DMS 273 treated with DMSO at 0.1 percent for 48 hours (cell line): Measurements from ENCODE around the gene PRKCE.
"Not testable (repeated sequence)": the region's sequence is repeated elsewhere in the genome, so short reads cannot be mapped to it uniquely, and the experiment has no call there.

Experiments used
- DNase-seq: peaks from one replicate; lab custom pipeline; 2025; lab: John Stamatoyannopoulos, UW

PRKCE gene

GRCh38 chr2:45669032-45669486 lies 17.6 kb downstream of the PRKCE start:
- DNase-seq: no peak

DNA sequence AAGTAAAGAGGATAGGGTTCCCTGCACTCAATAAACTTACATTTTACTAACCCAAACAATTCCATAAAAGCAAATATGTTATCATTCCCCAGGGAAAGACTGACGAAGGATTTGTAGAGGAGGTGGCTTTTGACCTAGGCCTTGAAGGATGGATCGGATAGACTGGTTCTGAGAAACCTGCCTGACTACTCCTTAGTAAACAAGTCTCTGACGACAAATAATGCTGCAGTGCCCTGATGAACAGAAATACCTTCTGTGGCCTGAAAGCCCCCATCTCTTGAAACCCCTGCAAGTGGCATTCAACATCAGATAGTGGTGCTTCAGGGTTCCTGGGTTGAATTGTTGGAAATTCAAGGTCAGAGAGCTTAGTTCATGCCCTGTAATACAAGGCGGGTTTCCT lies 19.2 kb downstream of the PRKCE start:
- DNase-seq: no peak

DNA sequence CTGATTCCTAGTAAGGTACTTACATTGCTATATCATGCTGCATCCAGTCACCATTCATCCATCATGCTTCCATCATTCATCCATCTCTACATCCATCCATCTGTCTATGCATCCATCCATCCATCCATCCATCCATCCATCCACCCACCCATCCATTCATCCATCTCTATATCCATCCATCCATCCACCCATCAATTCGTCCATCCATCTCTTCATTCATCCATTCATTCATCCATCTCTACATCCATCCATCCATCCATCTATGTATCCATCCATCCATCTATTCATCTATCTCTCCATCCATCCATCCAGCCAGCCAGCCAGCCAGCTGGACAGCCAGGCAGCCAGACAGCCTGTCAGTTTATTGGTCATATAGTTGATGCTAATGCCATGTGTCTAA lies 20.7 kb downstream of the PRKCE start:
- DNase-seq: no peak

- no peak for DNase-seq
Measured at GRCh38 chr2:45674035-45674816, 22.8 kb downstream of the PRKCE start.

GRCh38 chr2:45675263-45675812 lies 23.9 kb downstream of the PRKCE start:
- peak; percentile 66 for DNase-seq

GRCh38 chr2:45676088-45676487 lies 24.6 kb downstream of the PRKCE start:
- no peak for DNase-seq

- no peak for DNase-seq
Measured at GRCh38 chr2:45678791-45679348, 27.4 kb downstream of the PRKCE start.

- DNase-seq: no peak
Measured at GRCh38 chr2:45680351-45680967, 29.0 kb downstream of the PRKCE start.

- DNase-seq: no peak
Measured at GRCh38 chr2:45681675-45682074, 30.2 kb downstream of the PRKCE start.

- no peak for DNase-seq
Measured at GRCh38 chr2:45683292-45683691, 31.8 kb downstream of the PRKCE start.

DNA sequence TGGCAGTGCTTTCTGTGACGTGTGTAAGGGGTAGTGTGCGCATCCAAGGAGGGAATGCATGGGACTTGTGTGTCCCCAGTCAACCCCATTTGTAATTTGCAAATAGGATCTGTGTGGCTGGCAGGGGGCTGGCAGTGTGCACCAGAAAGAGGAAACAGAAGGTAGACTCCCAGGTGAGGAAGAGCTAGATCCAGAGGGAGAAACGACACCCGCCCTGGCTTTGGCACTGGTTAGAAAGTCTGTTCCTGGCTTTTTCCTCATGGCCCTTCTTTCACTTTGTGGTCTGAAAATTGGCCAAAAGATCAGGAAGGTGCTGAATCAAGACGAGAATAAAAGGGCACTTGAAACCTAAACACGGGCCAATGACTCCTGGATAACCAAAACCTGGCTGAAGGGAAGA lies 33.3 kb downstream of the PRKCE start:
- DNase-seq: no peak

GRCh38 chr2:45685260-45685659 lies 33.8 kb downstream of the PRKCE start:
- no peak for DNase-seq

- DNase-seq: no peak
Measured at GRCh38 chr2:45687964-45688363, 36.5 kb downstream of the PRKCE start.

DNA sequence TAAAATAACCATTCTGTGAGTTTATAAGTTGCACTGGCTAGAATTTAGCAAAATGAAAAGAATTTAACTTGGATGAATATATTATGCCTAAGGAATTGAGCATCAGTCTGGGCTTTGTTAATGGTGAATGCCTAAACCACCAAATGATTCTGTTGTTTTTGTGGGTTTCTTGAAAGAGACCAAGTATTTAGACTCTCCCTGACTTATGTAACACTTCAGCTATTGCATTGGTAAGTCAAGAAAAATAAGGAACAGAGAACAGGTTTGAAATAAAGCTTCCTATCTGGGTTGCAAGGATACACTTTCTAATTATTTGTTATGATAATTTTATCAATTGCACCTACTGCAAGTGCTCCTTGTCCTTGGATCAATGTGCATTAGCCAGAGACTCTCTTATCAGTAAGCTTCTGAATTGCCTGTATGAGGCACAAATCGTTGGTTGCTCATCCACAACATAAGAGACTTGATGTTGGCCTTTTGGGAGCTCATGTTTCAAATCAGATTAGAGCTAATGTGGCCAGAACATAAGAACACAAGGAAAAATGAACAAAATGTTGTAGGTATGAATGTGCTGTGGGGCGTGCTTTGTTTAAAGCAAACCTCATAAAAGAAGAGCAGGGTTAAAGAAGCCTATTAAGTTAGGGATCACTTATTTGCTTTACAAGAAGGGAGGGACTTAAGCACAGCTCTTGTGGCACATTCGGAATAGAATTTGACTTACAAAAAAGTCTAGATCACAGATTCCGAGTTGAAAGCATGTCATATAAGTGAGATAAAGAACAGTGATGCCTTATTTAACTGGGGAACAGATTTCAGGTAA lies 37.2 kb downstream of the PRKCE start:
- no peak for DNase-seq

DNA sequence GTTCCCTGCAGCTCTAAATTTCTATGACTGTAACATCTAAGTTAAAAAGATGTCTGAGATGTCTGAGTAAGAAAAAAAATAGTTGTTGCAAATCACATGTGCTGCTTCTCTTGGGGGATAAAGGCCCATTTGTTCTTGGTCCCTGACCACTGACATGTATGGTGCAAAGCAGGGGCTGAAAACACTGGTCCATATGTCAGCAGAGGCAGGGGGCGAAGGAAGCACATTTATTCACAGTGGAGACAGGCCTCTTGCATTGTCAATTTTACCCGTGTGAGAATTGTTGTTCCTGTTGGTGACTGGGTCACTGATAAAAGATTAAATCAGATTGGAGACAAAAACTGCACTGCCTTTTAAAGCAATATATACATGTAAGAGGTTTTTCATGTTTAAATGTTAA lies 38.8 kb downstream of the PRKCE start:
- no peak for DNase-seq

DNA sequence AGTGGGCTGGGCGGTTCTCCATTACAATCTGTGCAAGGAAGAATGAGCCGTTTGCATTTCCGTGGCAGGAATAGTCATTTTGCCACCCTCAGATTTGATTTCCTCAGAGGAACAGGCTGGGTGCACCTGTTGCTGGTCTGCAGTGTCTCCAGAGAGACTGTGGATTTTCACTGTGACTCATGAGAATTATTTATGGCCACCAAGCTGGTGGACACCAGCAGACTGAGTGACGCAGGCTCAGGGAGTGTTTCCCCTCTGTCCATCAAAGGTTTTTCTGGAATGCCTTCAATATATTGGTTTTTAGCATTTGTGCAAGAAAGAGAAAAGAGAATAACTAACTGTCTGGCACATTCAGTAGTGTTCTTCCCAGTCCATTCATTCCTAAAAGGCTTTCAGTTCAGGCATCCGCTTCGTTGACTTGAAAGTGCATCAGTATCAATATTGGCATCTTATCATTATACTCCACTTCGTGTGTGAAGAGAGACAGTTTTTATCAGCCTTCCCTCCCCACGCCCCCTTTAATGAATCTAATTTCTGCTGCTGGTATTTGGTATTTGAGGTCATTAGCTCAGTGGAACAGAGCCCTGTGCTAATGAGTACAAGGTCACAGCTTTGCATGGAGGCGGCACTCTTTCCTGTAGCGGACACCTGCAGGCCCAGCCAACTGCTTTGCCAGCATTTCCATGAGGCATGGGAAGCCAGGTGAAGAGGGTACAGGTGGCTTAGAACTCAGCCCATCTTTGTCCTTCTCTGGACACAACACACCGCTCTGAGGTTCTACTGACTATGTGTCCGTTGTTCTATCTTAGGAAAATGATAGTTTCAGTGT lies 39.9 kb downstream of the PRKCE start:
- no peak for DNase-seq

- no peak for DNase-seq
Measured at GRCh38 chr2:45692566-45692965, 41.1 kb downstream of the PRKCE start.

- not testable (repeated sequence) for DNase-seq
Measured at GRCh38 chr2:45695480-45696007, 44.1 kb downstream of the PRKCE start.

DNA sequence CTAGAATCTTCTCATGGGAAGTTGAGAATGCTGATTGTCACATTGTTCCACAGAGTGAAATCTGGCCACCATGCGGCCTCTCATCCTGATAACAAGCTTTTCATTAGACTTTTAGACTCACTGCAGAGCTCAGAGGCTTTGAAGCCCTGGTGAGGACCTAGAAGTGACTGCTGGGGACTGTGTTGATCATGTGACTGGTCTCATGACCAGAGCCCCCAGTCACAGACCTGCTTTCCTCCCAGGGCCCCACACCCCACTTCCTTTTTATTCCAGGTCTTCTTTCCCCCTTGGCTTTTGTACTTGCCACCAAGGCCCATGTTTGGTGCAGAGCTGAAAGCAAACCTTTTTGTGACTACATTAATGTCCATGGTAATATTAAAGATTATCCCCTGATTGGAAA lies 45.2 kb downstream of the PRKCE start:
- DNase-seq: no peak

DNA sequence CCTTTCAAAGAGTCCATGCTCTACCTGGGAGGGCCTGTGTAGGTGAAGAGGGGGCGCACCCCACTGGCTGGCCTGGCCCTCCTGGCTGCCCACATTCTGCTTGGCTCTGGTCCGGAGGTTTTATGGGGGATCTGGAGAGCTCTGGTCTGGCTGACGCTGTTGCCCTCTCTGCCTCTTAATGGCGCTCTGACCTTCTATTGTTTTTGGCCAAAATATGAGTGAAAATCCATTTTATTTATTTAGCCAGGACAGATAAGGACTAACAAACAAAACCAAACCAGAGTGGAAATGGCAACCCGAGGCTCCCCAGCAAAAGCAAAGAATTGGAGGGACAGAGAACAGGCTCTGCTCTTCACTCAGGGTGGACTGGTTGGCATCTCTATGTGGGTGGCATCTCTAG lies 45.7 kb downstream of the PRKCE start:
- no peak for DNase-seq

GRCh38 chr2:45698554-45698953 lies 47.1 kb downstream of the PRKCE start:
- DNase-seq: no peak
